Naive thymus-derived CD8-positive, alpha-beta T cell (primary cell): ENCODE data around the gene UNC93B1. TPM values are rescaled to one million over a fixed set of nuclear protein-coding genes. Genes with fewer than 3 reads are reported as not detected.
"Not testable (repeated sequence)": the region's sequence is repeated elsewhere in the genome, so short reads cannot be mapped to it uniquely, and the experiment has no call there.

Experiments used
- ATAC-seq, 2 donors: fragments of 150-1000 bp; cut with Tn5 transposase in 1 of 2; sonication (Bioruptor Pico), chemical (Tn5 transposase) in 1 of 2; 1 replicate in 1 of 2; 2 replicates in 1 of 2; pipeline ENCODE4 v1.10.0; 2021; ENCODE audit warnings: mild to moderate bottlenecking in 2 of 2, moderate library complexity in 2 of 2
- POLR2A ChIA-PET: fragments of 350-600 bp; sonication (Branson Sonifier 250); formaldehyde crosslinking; loops from one replicate; lab custom pipeline; 2021; ENCODE audit warnings: antibody characterized with exemption; lab: Charles Lee
- DNase-seq, 10 donors: peaks; one replicate each; pipeline versions ENCODE4 v3.0.0 to v3.0.0-alpha.2; 2020 to 2022
- H3K27ac Mint-ChIP-seq, 10 donors: one replicate each; pipeline ENCODE4 v1.8.0; 2020 to 2022; ENCODE audit warnings: mild to moderate bottlenecking in 10 of 10, mixed read lengths in 10 of 10, moderate library complexity in 4 of 10, inconsistent platforms in 1 of 10
- H3K27me3 Mint-ChIP-seq, 5 donors: one replicate each; pipeline ENCODE4 v1.8.0; 2021 to 2022; ENCODE audit warnings: mixed read lengths in 5 of 5
- H3K36me3 Mint-ChIP-seq, 3 donors: one replicate each; pipeline ENCODE4 v1.8.0; 2020 to 2022; ENCODE audit warnings: mixed read lengths in 3 of 3, mild to moderate bottlenecking in 2 of 3, inconsistent platforms in 1 of 3
- H3K4me1 Mint-ChIP-seq, 4 donors: one replicate each; pipeline ENCODE4 v1.8.0; 2021 to 2022; ENCODE audit warnings: mixed read lengths in 4 of 4
- H3K4me3 Mint-ChIP-seq, 10 donors: one replicate each; pipeline ENCODE4 v1.8.0; 2020 to 2022; ENCODE audit warnings: mild to moderate bottlenecking in 10 of 10, mixed read lengths in 10 of 10, moderate library complexity in 6 of 10, inconsistent platforms in 1 of 10
- H3K9me3 Mint-ChIP-seq, 9 donors: one replicate each; pipeline ENCODE4 v1.8.0; 2020 to 2022; ENCODE audit warnings: mixed read lengths in 9 of 9, mild to moderate bottlenecking in 3 of 9, inconsistent platforms in 1 of 9, moderate library complexity in 1 of 9
- polyA plus RNA-seq, 3 donors: library from polyadenylated mRNA; unstranded; fragments of 300-500 nt; fragmentation: Illumina TruSeq; gene quantifications; one replicate each; pipeline ENCODE4 v1.2.3, GENCODE V29; 2021
- total RNA-seq, 8 experiments: library from RNA in 2 of 8; stranded (reverse) in 2 of 8; gene quantifications; one replicate each; pipeline ENCODE4 v1.2.3 and lab custom pipeline; 2021 to 2026

UNC93B1 gene
- total and polyA plus RNA-seq, 5 experiments from 2014 or later: 8.9 to 17.4 (median 11.0) TPM

DNA sequence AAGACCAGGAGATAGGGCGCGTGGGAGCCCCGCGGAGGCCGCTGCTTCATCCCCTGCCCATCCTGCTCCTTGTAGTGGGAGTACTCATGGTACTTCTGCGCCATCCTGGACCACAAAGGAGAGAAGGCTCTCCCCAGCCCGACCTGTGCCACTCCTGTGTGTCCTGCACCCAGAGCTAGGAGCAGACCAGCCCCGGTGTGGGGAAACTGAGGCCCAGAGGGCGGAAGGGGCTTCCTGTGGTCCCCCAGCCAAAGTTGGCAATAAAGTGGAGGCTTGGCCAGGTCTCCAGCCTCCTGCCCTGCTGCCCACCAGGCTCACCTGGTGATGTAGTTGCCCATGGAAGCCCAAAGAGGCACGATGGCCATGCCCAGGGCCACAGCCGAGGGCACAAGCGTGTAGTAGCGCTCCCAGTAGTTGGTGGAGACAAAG lies 4.7 kb downstream of the UNC93B1 start:
- DNase-seq: no peak
- Mint-ChIP-seq H3K9me3 (no peaks in the 10 kb centered on the region), H3K4me3 (no peak overlapping the region), H3K27ac (no peak overlapping the region), H3K4me1 (peaks cover 22 to 44% (median 38%) of the 10 kb centered on the region in 4 donors), H3K36me3 (peaks cover 0 to 3% (median 0%) of the 10 kb centered on the region in 3 donors), H3K27me3 (no peaks in the 10 kb centered on the region)
- no peak for ATAC-seq
- POLR2A ChIA-PET: no interaction called here

DNA sequence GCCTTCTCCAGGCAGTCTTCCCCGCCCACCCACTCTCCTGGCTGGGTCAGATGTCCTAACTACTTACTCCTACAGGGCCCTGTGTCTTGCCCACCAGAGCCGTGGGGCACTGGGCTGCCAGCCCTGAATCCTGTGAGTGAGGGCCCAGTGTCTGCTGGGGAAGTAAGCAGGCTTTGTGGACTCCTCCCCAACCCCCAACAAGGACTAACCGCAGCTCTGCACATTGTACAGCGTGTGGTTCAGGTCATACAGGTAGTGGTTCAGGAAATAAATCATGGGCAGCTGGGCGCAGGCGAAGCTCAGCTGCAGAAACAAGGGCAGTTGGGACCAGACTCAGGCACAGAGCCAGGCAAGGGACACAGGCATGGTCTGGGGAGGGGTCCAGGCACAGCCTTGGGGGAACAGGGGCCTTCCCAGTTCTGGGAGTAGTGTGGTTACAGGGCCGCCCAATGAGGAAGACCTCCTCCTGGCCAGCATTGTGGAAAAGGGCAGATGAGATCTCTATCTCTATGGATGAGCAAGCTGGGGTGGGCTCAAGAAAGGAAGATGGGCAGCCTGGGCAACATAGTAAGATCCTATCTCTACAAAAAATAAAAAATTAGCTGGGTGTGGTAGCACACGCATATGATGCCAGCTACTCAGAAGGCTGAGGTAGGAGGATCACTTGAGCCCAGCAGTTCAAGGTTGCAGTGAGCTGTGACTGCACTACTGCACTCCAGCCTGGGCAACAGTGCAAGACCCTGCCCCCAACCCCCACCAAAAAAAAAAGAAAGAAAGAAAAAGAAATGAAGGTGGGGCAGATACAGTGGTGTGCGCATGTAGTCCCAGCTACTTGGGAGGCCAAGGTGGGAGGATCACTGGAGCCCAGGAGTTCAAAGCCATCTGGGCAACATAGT lies 5.5 kb downstream of the UNC93B1 start:
- peak overlapping the region in 5 of 10 donors; percentile 24 to 79 (median 63) for H3K4me3 Mint-ChIP-seq
- DNase-seq (peak in 1 of 10 donors; percentile 18), ATAC-seq (peak; percentile 30 to 49)
- peaks cover 25 to 50% (median 41%) of the 10 kb centered on the region in 4 donors for H3K4me1 Mint-ChIP-seq
- H3K9me3 Mint-ChIP-seq: no peaks in the 10 kb centered on the region
- no peaks in the 10 kb centered on the region for H3K27me3 Mint-ChIP-seq
- peaks cover 0 to 3% (median 0%) of the 10 kb centered on the region in 3 donors for H3K36me3 Mint-ChIP-seq
- peak overlapping the region in 8 of 10 donors; percentile 14 to 85 (median 62) for H3K27ac Mint-ChIP-seq
- POLR2A ChIA-PET: no interaction called here

DNA sequence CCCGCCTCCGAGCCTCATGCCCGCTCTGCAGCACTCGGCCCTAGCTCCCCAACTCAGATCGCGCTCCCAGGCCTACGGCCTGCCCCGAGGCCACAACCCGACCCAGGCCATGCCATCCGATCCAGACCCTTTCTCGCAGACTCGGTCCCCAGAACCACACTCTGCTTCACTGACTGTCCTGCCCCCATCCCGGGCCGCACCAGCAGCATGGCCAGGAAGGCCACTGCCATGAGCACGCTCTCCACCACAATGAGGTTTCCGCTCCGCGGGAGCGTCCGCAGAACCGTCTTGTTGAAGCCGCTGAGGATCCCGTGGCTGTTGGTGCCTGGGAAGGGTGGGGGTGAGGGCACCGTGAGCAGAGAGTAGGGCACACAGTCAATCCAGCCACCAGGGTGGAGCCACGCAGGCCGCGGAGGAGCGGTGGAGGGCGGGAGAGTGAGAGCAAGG lies 6.4 kb downstream of the UNC93B1 start:
- Mint-ChIP-seq H3K9me3 (no peaks in the 10 kb centered on the region), H3K4me3 (peak overlapping the region in 1 of 10 donors; percentile 17), H3K36me3 (peaks cover 0 to 3% (median 0%) of the 10 kb centered on the region in 3 donors), H3K27me3 (no peaks in the 10 kb centered on the region), H3K27ac (peak overlapping the region in 4 of 10 donors; percentile 22 to 71 (median 64)), H3K4me1 (peaks cover 22 to 44% (median 35%) of the 10 kb centered on the region in 4 donors)
- POLR2A ChIA-PET: no interaction called here
- no peak for DNase-seq
- ATAC-seq: no peak

DNA sequence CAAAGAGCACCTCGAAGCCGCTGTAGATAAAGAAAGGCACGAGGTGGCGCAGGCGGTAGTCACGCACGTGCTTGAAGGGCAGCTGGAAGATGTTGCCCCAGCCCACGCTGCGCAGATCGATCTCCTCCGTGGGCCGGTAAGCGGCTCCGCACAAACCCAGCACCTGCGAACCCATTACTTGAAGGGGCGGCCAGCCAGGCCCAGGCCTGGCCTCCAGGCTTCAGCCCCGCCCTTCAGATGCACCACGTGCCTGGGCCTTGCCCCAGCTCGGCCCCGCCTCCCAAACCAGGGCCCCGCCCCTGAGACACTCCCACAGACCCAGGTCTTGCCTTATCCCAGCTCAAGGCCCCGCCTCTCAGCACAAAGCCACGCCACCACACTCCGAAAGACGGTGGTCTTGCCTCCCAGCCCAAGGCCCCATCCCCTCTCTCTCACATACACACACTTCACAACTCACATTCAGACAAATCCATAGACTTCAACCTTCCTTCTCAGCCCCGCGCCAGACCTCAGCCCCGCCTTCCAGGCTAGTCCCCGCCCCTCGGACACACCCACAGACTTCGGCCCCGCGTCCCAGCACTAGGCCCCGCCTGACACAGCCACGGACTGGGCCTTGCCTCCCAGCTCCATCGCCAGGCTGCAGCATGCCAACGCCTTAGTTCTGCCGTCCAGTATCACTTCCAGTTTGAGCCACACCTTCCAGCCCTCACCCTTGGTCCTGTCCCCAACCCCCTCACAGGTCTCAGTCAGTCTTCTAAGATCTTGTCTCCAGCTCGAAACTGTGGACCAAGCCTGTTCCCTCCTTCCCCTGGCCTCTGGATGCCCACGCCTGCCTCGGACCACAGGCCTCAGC lies 7.0 kb downstream of the UNC93B1 start:
- H3K4me1 Mint-ChIP-seq: peaks cover 20 to 39% (median 30%) of the 10 kb centered on the region in 4 donors
- H3K4me3 Mint-ChIP-seq: peak overlapping the region in 1 of 10 donors; percentile 63
- peaks cover 0 to under 1% (median 0%) of the 10 kb centered on the region in 5 donors for H3K27me3 Mint-ChIP-seq
- ATAC-seq (peak in 1 of 2 donors; percentile 44), DNase-seq (peak in 1 of 10 donors; percentile 31)
- peak overlapping the region in 3 of 10 donors; percentile 22 to 75 (median 69) for H3K27ac Mint-ChIP-seq
- no peaks in the 10 kb centered on the region for H3K9me3 Mint-ChIP-seq
- H3K36me3 Mint-ChIP-seq: peaks cover 0 to 2% (median 0%) of the 10 kb centered on the region in 3 donors
- POLR2A ChIA-PET: no interaction called here

DNA sequence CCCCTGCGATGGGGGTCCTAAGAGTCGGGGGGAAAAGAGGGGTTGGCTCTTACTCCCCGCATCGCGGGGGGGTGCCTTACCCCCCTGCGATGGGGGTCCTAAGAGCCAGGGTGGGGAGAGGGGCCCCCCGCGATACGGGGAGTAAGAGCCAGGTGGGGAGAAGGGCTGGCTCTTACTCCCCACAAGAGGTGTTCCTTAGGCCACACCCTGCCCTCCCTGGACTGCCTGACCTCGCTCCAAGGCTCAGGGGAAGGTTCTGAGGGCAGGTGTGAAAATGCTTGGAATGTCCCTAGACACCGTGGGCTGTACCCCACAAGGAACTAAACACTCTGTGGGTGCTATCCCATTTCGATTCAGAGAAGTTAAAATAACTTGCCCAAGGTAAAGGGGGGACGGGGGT lies 7.8 kb downstream of the UNC93B1 start:
- peaks cover 0 to 2% (median 0%) of the 10 kb centered on the region in 3 donors for H3K36me3 Mint-ChIP-seq
- DNase-seq: no peak
- H3K27me3 Mint-ChIP-seq: peaks cover 0 to 2% (median 0%) of the 10 kb centered on the region in 5 donors
- ATAC-seq: no peak
- H3K9me3 Mint-ChIP-seq: no peaks in the 10 kb centered on the region
- peaks cover 20 to 34% (median 31%) of the 10 kb centered on the region in 4 donors for H3K4me1 Mint-ChIP-seq
- POLR2A ChIA-PET: no interaction called here
- H3K4me3 Mint-ChIP-seq: no peak overlapping the region
- peak overlapping the region in 1 of 10 donors; percentile 29 for H3K27ac Mint-ChIP-seq

DNA sequence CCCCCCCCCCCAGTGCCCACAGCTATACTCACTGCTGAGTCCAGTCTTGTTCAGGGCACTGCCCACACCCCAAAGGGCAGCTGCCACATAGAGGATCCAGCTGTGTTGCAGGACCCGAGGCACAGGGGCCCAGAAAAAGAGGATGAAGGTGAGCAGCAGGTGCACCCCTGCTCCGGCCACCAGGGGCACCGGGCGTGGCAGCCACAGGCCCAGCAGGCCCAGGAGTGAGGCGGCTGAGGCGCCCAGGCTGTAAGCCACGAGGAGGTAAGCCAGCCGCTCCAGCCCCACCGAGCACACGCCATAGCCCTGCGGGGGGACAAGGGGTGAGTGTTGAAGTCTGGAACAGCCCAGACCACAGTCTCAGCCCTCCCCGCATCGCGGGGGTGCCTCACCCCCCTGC lies 8.3 kb downstream of the UNC93B1 start:
- ATAC-seq, H3K27ac Mint-ChIP-seq, POLR2A ChIA-PET, H3K4me3 Mint-ChIP-seq, H3K9me3 Mint-ChIP-seq, DNase-seq, H3K36me3 Mint-ChIP-seq, H3K27me3 Mint-ChIP-seq: not testable (repeated sequence)
- peaks cover 20 to 34% (median 31%) of the 10 kb centered on the region in 4 donors for H3K4me1 Mint-ChIP-seq

DNA sequence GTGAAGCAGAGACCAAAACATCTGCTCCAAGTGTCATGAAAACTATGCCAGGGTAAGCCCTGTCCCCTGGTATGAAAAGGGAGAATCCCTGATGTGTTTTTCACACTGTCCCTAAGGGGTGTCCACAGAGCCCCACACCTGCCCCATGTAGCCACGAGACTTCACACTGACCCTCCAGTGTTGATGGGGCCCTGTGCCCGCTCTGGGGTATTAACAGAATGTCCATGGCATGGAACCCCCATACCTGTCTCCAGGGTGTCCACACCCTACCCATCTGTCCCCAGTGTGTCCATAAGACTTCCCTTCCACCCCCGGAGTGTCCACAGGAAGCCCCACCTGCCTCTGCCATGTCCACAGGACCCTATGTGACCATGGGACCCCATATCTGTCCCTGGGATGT lies 8.8 kb downstream of the UNC93B1 start:
- H3K36me3 Mint-ChIP-seq, H3K27me3 Mint-ChIP-seq, DNase-seq, POLR2A ChIA-PET, ATAC-seq, H3K27ac Mint-ChIP-seq, H3K9me3 Mint-ChIP-seq, H3K4me3 Mint-ChIP-seq: not testable (repeated sequence)
- H3K4me1 Mint-ChIP-seq: peaks cover 20 to 34% (median 31%) of the 10 kb centered on the region in 4 donors

DNA sequence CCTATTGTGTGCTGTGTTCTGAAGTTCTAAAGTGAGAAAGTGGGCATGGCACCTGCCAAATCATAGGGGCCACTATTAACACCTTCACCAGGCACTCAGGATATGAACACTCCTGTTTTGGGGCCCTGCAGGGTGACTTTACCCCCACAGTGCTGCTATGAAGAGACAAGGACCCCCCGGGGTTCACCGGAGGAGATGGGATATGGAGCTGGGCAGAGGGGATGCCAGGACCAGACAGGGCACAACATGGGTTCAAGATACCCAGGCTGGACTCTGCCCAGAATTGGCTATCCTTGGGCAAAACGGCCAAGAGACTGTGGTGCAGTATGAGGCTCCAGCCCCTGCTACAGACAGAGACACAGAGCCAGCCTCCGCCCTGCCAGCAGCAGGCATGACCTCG lies 9.5 kb downstream of the UNC93B1 start:
- not testable (repeated sequence) for H3K4me3 Mint-ChIP-seq

DNA sequence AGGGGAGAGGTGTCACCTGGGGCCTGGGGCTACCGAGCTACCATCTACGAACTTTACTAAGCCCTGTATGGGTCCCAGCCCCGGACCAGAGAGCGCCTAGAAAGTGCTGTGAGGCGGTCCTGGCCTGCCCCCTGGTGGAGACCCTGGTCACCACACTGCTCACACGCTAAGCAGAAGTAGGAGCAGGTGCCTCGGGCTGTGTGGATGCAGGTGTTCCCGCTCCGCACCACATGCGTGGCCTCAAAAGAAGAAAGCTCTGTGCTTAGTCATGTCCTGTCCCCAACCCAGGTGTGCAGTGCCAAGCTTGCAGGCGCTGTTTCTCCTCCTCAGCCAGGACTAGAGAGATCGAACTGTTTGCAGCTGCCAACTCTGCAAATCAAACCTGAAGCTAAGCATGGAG lies 10.1 kb downstream of the UNC93B1 start:
- POLR2A ChIA-PET, H3K36me3 Mint-ChIP-seq, H3K27me3 Mint-ChIP-seq, H3K9me3 Mint-ChIP-seq: not testable (repeated sequence)
- H3K4me1 Mint-ChIP-seq: peaks cover 20 to 32% (median 29%) of the 10 kb centered on the region in 4 donors
- H3K4me3 Mint-ChIP-seq: peak overlapping the region in 2 of 10 donors; percentile 30 to 41
- H3K27ac Mint-ChIP-seq: peak overlapping the region in 2 of 10 donors; percentile 44 to 62
- DNase-seq: peak in 7 of 10 donors; percentile 15 to 49 (median 43)
- peak; percentile 30 to 37 for ATAC-seq

More for the DNA sequence above, 9.5 kb downstream of the UNC93B1 start:
- H3K4me1 Mint-ChIP-seq: peaks cover 20 to 34% (median 30%) of the 10 kb centered on the region in 4 donors
- DNase-seq, H3K9me3 Mint-ChIP-seq, H3K27ac Mint-ChIP-seq, H3K27me3 Mint-ChIP-seq, H3K36me3 Mint-ChIP-seq, ATAC-seq, POLR2A ChIA-PET: not testable (repeated sequence)

DNA sequence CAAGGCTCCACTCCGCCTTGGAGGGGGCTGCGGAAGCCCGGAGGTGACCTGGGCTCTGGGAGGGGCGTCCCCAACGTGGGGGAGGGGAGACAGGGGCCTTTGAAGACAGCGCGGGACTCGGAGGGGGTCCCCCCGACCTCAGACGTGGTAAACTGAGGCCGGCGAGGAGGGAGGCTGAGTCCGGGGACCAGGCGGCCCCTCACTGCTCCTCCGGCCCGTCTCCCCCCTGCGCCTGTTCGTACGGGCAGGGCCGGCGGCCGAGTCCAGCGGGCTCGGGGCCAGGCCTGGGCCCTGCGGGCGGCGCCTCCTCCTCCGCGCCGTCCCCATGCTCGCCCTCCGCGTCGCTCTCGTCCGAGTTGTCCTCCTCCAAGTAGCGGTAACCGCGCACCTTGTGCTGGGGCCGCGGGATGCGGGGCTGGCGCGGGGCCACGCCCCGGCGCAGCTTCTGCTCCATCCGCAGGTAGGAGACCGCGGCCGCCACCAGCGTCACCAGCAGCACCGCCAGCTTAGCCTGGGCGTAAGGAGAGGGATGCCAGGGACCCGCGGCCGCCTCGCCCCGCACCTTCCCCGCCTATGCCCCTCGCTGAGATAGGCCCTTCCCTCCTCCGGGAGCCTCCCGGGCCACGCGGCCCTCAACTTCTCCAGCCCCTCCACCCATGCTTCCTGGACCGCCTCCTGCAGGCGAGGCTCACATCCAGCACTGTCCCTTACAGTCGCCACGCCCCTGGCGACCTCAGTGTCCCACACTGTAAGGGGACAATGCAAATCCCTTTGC lies 12.4 kb downstream of the UNC93B1 start:
- ATAC-seq, DNase-seq, H3K4me1 Mint-ChIP-seq, H3K27me3 Mint-ChIP-seq, H3K9me3 Mint-ChIP-seq, H3K27ac Mint-ChIP-seq, H3K36me3 Mint-ChIP-seq, POLR2A ChIA-PET: not testable (repeated sequence)
- H3K4me3 Mint-ChIP-seq: peak overlapping the region in 3 of 10 donors; percentile 21 to 67 (median 57)

DNA sequence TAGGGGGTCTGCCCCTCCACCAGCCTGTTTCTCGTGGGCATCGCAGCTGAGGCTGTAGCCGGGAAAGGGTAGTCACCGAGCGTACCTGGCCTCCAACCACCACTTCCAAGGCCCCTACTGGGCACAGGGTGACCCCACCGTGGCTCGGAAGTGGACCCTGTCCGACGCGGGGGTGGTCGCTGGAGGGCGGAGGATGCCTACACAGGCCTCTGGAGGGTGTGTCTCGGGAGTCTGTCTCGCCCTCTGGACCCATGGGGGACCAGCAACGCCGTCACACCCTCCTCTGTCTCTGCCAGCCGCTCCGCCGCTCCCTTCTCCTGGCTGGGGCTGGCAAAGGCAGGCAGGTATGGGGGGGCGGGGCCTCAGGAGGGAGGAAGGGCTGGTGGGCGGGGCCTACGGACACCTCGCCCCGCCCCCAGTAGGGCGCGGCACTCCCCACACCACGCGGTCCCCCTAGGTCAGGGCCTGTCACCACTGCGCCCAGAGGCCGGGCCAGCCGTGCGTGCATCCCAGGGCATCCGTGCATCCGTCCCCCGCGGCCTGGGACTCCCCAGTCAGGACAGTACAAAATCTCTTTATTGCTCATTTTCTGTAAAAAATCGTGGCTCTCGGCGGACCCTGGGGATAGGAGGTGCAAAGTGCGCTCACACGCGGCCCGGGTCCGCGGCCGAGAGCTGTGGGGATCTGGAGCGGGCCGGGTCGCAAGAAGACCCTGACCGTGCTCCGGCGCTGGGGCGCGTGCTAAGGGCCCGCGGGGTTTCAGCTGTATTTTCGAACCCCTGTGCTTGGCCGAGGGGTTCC lies 13.2 kb downstream of the UNC93B1 start:
- ATAC-seq, H3K9me3 Mint-ChIP-seq, POLR2A ChIA-PET, H3K27ac Mint-ChIP-seq, H3K36me3 Mint-ChIP-seq, H3K27me3 Mint-ChIP-seq, H3K4me3 Mint-ChIP-seq, DNase-seq, H3K4me1 Mint-ChIP-seq: not testable (repeated sequence)
